Measurements from ENCODE around the gene UGT1A10.

UGT1A10 gene

GRCh38 chr2:233802132-233802815 lies 166.0 kb downstream of the UGT1A10 start:
- no peaks in the 10 kb centered on the region for H4K20me1 ChIP-seq (ENCODE audit: insufficient read depth, low read length)
- no peak overlapping the region for H3K27ac ChIP-seq (ENCODE audit: low read length)
- no peak for DNase-seq
- H3K9ac ChIP-seq (ENCODE audit: low read depth, low read length), result no peak overlapping the region
- peaks cover 1% of the 10 kb centered on the region for H3K27me3 ChIP-seq (ENCODE audit: insufficient read depth, low read length, poor library complexity)
- TF ChIP-seq CTCF (IDR thresholded peaks at IDR 0.05; ENCODE audit: borderline replicate concordance, extremely low read depth, low read length, poor library complexity, severe bottlenecking), result no peak
- TF ChIP-seq EZH2 (IDR thresholded peaks at IDR 0.05; ENCODE audit: borderline replicate concordance, low read depth, low read length, severe bottlenecking), result no peak
- H3K4me2 ChIP-seq (ENCODE audit: insufficient read depth, low read length), result no peak overlapping the region
- no peak overlapping the region for H2AFZ ChIP-seq (ENCODE audit: low read depth, low read length)
- no peaks in the 10 kb centered on the region for H3K79me2 ChIP-seq (ENCODE audit: insufficient read depth, low read length)
- H3K4me1 ChIP-seq (ENCODE audit: insufficient read depth, low read length), result no peaks in the 10 kb centered on the region
- no peaks in the 10 kb centered on the region for H3K9me3 ChIP-seq (ENCODE audit: insufficient read depth, low read length, severe bottlenecking)
- H3K4me3 ChIP-seq (ENCODE audit: low read depth in 1 of 2, low read length in 2 of 2), result no peak overlapping the region
- no peaks in the 10 kb centered on the region for H3K36me3 ChIP-seq (ENCODE audit: insufficient read depth, low read length)
- no peak for ATAC-seq (ENCODE audit: insufficient read depth, low read depth)

GRCh38 chr2:233803292-233803911 lies 167.2 kb downstream of the UGT1A10 start:
- peaks cover 3% of the 10 kb centered on the region; the same call in 1 of the 2 replicates for H4K20me1 ChIP-seq (ENCODE audit: insufficient read depth, low read length)
- H3K4me1 ChIP-seq (ENCODE audit: insufficient read depth, low read length), result no peaks in the 10 kb centered on the region
- no peak overlapping the region for H3K9ac ChIP-seq (ENCODE audit: low read depth, low read length)
- ATAC-seq (ENCODE audit: insufficient read depth, low read depth), result no peak
- H3K36me3 ChIP-seq (ENCODE audit: insufficient read depth, low read length), result no peaks in the 10 kb centered on the region
- H3K4me2 ChIP-seq (ENCODE audit: insufficient read depth, low read length), result no peak overlapping the region
- H3K79me2 ChIP-seq (ENCODE audit: insufficient read depth, low read length), result no peaks in the 10 kb centered on the region
- no peak overlapping the region for H2AFZ ChIP-seq (ENCODE audit: low read depth, low read length)
- H3K4me3 ChIP-seq (ENCODE audit: low read depth in 1 of 2, low read length in 2 of 2), result no peak overlapping the region
- no peaks in the 10 kb centered on the region for H3K9me3 ChIP-seq (ENCODE audit: insufficient read depth, low read length, severe bottlenecking)
- peaks cover 13% of the 10 kb centered on the region for H3K27me3 ChIP-seq (ENCODE audit: insufficient read depth, low read length, poor library complexity)
- no peak for DNase-seq
- no peak for TF ChIP-seq CTCF (IDR thresholded peaks at IDR 0.05; ENCODE audit: borderline replicate concordance, extremely low read depth, low read length, poor library complexity, severe bottlenecking)
- TF ChIP-seq EZH2 (IDR thresholded peaks at IDR 0.05; ENCODE audit: borderline replicate concordance, low read depth, low read length, severe bottlenecking), result no peak
- H3K27ac ChIP-seq (ENCODE audit: low read length), result no peak overlapping the region

DNA sequence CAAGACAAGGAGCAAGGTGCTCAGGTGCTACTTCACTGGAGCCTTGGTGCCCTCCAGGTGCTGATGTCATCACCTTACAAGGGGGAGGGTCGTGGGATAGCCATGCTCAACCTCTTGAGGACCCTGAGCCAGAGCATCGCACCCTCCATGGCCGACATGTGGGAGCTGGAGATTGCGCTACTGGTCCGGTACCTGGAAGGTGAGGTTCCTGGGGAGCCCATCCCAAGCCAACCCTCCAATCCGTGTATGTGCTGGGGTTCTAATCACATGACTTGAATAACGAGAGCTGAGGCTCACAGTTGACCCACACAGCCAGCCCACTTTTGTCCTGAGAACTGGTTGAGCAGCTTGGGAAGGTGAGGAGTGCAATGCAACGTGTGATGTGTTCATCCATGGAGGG lies 167.7 kb downstream of the UGT1A10 start:
- Histone ChIP-seq H3K27ac (ENCODE audit: low read length) (no peak overlapping the region), H3K4me3 (ENCODE audit: low read depth in 1 of 2, low read length in 2 of 2) (no peak overlapping the region), H3K27me3 (ENCODE audit: insufficient read depth, low read length, poor library complexity) (peaks cover 19% of the 10 kb centered on the region), H3K36me3 (ENCODE audit: insufficient read depth, low read length) (no peaks in the 10 kb centered on the region), H3K4me1 (ENCODE audit: insufficient read depth, low read length) (no peaks in the 10 kb centered on the region), H3K79me2 (ENCODE audit: insufficient read depth, low read length) (no peaks in the 10 kb centered on the region), H3K9ac (ENCODE audit: low read depth, low read length) (no peak overlapping the region), H2AFZ (ENCODE audit: low read depth, low read length) (no peak overlapping the region), H3K9me3 (ENCODE audit: insufficient read depth, low read length, severe bottlenecking) (no peaks in the 10 kb centered on the region), H3K4me2 (ENCODE audit: insufficient read depth, low read length) (no peak overlapping the region), H4K20me1 (ENCODE audit: insufficient read depth, low read length) (peaks cover 3% of the 10 kb centered on the region; the same call in 1 of the 2 replicates)
- ATAC-seq (ENCODE audit: insufficient read depth, low read depth) (no peak), DNase-seq (no peak)
- TF ChIP-seq EZH2 (IDR thresholded peaks at IDR 0.05; ENCODE audit: borderline replicate concordance, low read depth, low read length, severe bottlenecking) (no peak), CTCF (IDR thresholded peaks at IDR 0.05; ENCODE audit: borderline replicate concordance, extremely low read depth, low read length, poor library complexity, severe bottlenecking) (no peak)
